ENCODE measurements around the gene NCMAP. TPM values are rescaled to one million over a fixed set of nuclear protein-coding genes. Genes with fewer than 3 reads are reported as not detected.

Gene NCMAP
- total and polyA plus RNA-seq, 2 donors (not counting 1 experiment from before 2014, with no cell fraction given), result not detected

DNA sequence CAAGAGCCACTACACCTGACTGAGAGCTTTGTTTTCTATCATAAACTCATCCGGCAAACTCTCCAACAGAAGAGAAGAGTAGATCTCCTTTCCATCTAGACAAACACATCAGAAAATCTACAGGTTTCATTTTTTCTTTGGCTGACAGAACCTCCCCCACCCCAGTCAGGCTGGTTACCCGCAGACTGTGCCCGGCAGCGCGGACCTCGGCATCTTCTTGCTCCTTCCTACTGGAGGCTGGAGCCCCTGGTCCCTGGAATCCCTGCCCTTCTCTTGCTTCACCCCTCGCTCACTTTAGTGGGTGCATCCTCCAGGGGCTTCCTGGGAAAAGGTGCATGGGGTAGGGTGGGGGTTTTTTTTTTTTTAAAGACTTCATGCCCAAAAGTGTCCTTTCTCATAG lies 23.0 kb downstream of the NCMAP start:
- no peak for DNase-seq (ENCODE audit: low read depth in 2 of 2)
- Histone ChIP-seq H3K4me1 (ENCODE audit: control insufficient read depth, extremely low read depth, insufficient read depth, low read length) (no peaks in the 10 kb centered on the region), H3K79me2 (ENCODE audit: control insufficient read depth, insufficient read depth, low read length) (no peaks in the 10 kb centered on the region), H4K20me1 (ENCODE audit: control insufficient read depth, extremely low read depth, insufficient read depth, low read length) (no peaks in the 10 kb centered on the region), H3K27ac (ENCODE audit: insufficient read depth, low read length) (no peak overlapping the region), H3K4me3 (replicated peaks in 1 of 4; ENCODE audit: control extremely low read depth in 1 of 4, insufficient read depth in 1 of 4, low read depth in 3 of 4, low read length in 4 of 4) (no peak overlapping the region), H3K9ac (ENCODE audit: insufficient read depth, low read length) (no peak overlapping the region), H3K9me3 (ENCODE audit: control insufficient read depth, insufficient read depth, low read depth, low read length) (no peaks in the 10 kb centered on the region), H3K4me2 (ENCODE audit: extremely low read depth, insufficient read depth, low read length) (no peak overlapping the region), H2AFZ (ENCODE audit: low read length) (no peak overlapping the region), H3K27me3 (ENCODE audit: control insufficient read depth, insufficient read depth, low read length) (no peaks in the 10 kb centered on the region), H3K36me3 (ENCODE audit: control insufficient read depth, insufficient read depth, low read length) (no peaks in the 10 kb centered on the region)
- TF ChIP-seq EZH2 (IDR thresholded peaks at IDR 0.05; ENCODE audit: low read length, missing control alignments), result no peak
- TF ChIP-seq, protein P1, sequence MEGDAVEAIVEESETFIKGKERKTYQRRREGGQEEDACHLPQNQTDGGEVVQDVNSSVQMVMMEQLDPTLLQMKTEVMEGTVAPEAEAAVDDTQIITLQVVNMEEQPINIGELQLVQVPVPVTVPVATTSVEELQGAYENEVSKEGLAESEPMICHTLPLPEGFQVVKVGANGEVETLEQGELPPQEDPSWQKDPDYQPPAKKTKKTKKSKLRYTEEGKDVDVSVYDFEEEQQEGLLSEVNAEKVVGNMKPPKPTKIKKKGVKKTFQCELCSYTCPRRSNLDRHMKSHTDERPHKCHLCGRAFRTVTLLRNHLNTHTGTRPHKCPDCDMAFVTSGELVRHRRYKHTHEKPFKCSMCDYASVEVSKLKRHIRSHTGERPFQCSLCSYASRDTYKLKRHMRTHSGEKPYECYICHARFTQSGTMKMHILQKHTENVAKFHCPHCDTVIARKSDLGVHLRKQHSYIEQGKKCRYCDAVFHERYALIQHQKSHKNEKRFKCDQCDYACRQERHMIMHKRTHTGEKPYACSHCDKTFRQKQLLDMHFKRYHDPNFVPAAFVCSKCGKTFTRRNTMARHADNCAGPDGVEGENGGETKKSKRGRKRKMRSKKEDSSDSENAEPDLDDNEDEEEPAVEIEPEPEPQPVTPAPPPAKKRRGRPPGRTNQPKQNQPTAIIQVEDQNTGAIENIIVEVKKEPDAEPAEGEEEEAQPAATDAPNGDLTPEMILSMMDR (conservative IDR thresholded peaks at IDR 0.05 in 1 of 2, IDR thresholded peaks at IDR 0.05 in 1 of 2; ENCODE audit: low read depth in 1 of 2, low read length in 2 of 2), result no peak

GRCh38 chr1:24580756-24581155 lies 24.9 kb downstream of the NCMAP start:
- H3K4me2 ChIP-seq (ENCODE audit: extremely low read depth, insufficient read depth, low read length), result no peak overlapping the region
- no peak for DNase-seq (ENCODE audit: low read depth in 2 of 2)
- no peaks in the 10 kb centered on the region for H3K4me1 ChIP-seq (ENCODE audit: control insufficient read depth, extremely low read depth, insufficient read depth, low read length)
- peaks cover 4% of the 10 kb centered on the region for H3K27me3 ChIP-seq (ENCODE audit: control insufficient read depth, insufficient read depth, low read length)
- no peaks in the 10 kb centered on the region for H3K9me3 ChIP-seq (ENCODE audit: control insufficient read depth, insufficient read depth, low read depth, low read length)
- TF ChIP-seq, protein P1 (conservative IDR thresholded peaks at IDR 0.05 in 1 of 2, IDR thresholded peaks at IDR 0.05 in 1 of 2; ENCODE audit: low read depth in 1 of 2, low read length in 2 of 2), result no peak
- TF ChIP-seq EZH2 (IDR thresholded peaks at IDR 0.05; ENCODE audit: low read length, missing control alignments), result no peak
- H2AFZ ChIP-seq (ENCODE audit: low read length), result no peak overlapping the region
- H3K36me3 ChIP-seq (ENCODE audit: control insufficient read depth, insufficient read depth, low read length), result no peaks in the 10 kb centered on the region
- no peak overlapping the region for H3K27ac ChIP-seq (ENCODE audit: insufficient read depth, low read length)
- no peaks in the 10 kb centered on the region for H4K20me1 ChIP-seq (ENCODE audit: control insufficient read depth, extremely low read depth, insufficient read depth, low read length)
- no peak overlapping the region for H3K9ac ChIP-seq (ENCODE audit: insufficient read depth, low read length)
- no peaks in the 10 kb centered on the region for H3K79me2 ChIP-seq (ENCODE audit: control insufficient read depth, insufficient read depth, low read length)
- H3K4me3 ChIP-seq (replicated peaks in 1 of 4; ENCODE audit: control extremely low read depth in 1 of 4, insufficient read depth in 1 of 4, low read depth in 3 of 4, low read length in 4 of 4), result no peak overlapping the region

DNA sequence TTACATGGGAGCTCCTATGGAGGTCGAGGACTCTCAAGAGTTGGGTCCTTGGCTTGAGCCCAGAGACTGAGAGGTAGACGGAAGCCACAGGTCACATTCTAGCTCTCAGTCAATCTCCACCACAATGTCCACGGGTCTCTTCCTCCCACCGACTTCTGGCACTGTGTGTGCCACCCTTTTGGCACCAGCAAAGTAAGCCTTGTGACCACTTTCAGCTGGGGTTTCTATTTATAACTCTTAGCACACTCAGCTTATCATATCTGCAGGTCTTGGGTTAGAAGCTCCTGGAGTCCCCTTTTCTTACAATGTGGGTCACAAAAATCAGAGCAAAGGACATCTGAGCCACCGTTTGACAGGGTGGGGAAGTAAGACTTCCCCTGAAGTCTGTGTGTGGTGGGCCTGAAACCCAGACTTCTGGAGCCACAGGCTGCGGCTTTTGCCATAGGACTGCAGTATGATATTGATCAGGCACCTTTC lies 28.3 kb downstream of the NCMAP start:
- TF ChIP-seq, protein P1 (conservative IDR thresholded peaks at IDR 0.05 in 1 of 2, IDR thresholded peaks at IDR 0.05 in 1 of 2; ENCODE audit: low read depth in 1 of 2, low read length in 2 of 2), result no peak
- TF ChIP-seq EZH2 (IDR thresholded peaks at IDR 0.05; ENCODE audit: low read length, missing control alignments), result no peak
- H3K36me3 ChIP-seq (ENCODE audit: control insufficient read depth, insufficient read depth, low read length), result no peaks in the 10 kb centered on the region
- H3K9me3 ChIP-seq (ENCODE audit: control insufficient read depth, insufficient read depth, low read depth, low read length), result no peaks in the 10 kb centered on the region
- H3K27ac ChIP-seq (ENCODE audit: insufficient read depth, low read length), result no peak overlapping the region
- DNase-seq (ENCODE audit: low read depth in 2 of 2), result no peak
- H3K9ac ChIP-seq (ENCODE audit: insufficient read depth, low read length), result no peak overlapping the region
- no peak overlapping the region for H3K4me2 ChIP-seq (ENCODE audit: extremely low read depth, insufficient read depth, low read length)
- no peak overlapping the region for H3K4me3 ChIP-seq (replicated peaks in 1 of 4; ENCODE audit: control extremely low read depth in 1 of 4, insufficient read depth in 1 of 4, low read depth in 3 of 4, low read length in 4 of 4)
- H4K20me1 ChIP-seq (ENCODE audit: control insufficient read depth, extremely low read depth, insufficient read depth, low read length), result no peaks in the 10 kb centered on the region
- H3K79me2 ChIP-seq (ENCODE audit: control insufficient read depth, insufficient read depth, low read length), result no peaks in the 10 kb centered on the region
- no peaks in the 10 kb centered on the region for H3K4me1 ChIP-seq (ENCODE audit: control insufficient read depth, extremely low read depth, insufficient read depth, low read length)
- H3K27me3 ChIP-seq (ENCODE audit: control insufficient read depth, insufficient read depth, low read length), result peaks cover 7% of the 10 kb centered on the region
- no peak overlapping the region for H2AFZ ChIP-seq (ENCODE audit: low read length)

Measured in fibroblast of lung (primary cell).